IMR-90 (cell line): Measurements from ENCODE around the gene DNAH3. TPM values are rescaled to one million over a fixed set of nuclear protein-coding genes. Genes with fewer than 3 reads are reported as not detected.
A peak's percentile ranks its signal among the peaks of the same experiment; 100 is the strongest.

Source experiments
- ATAC-seq: fragments of 200-7000 bp; cut with Tn5 transposase; 2 replicates; pipeline ENCODE4 v1.9.1; 2020; ENCODE audit warnings: low read depth, mild to moderate bottlenecking, moderate library complexity
- BruUV-seq: library from RNA; stranded (reverse); fragments of 400-500 nt; replicated peaks from 2 replicates; lab custom pipeline; 2021; lab: Mats Ljungman, UMichigan
- CTCF ChIA-PET: fragments of 300-600 bp; formaldehyde crosslinking; extraction: SDS; loops from one replicate; lab custom pipeline; 2021; ENCODE audit warnings: antibody characterized with exemption; lab: Yijun Ruan, JAX
- POLR2A ChIA-PET: fragments of 300-600 bp; sonication (Branson Sonifier 250); formaldehyde crosslinking; loops from one replicate; lab custom pipeline; 2022; ENCODE audit warnings: antibody characterized with exemption; ENCODE audit not compliant: unreplicated experiment; lab: Charles Lee
- DNase-seq: peaks from one replicate; pipeline ENCODE4 v3.0.0; 2013
- H2AFZ ChIP-seq: replicated peaks from 2 replicates; pipeline ENCODE3; 2013; ENCODE audit warnings: low read length, mild to moderate bottlenecking; ENCODE audit not compliant: poor library complexity
- H2AK5ac ChIP-seq: 2 replicates; pipeline ENCODE4 v1.6.1; 2013; ENCODE audit warnings: low read depth, low read length, inconsistent platforms
- H2AK9ac ChIP-seq: replicated peaks from 2 replicates; pipeline ENCODE3; 2013; ENCODE audit warnings: mild to moderate bottlenecking, low read depth, low read length, moderate library complexity; ENCODE audit not compliant: poor library complexity
- H2BK120ac ChIP-seq: 2 replicates; pipeline ENCODE4 v1.6.1; 2013; ENCODE audit warnings: low read depth, low read length, inconsistent platforms
- H2BK15ac ChIP-seq: 3 replicates; pipeline ENCODE4 v1.6.1; 2013; ENCODE audit warnings: low read depth, low read length, inconsistent platforms
- H2BK20ac ChIP-seq: 2 replicates; pipeline ENCODE4 v1.6.1; 2013; ENCODE audit warnings: low read depth, mild to moderate bottlenecking, inconsistent platforms, low read length, moderate library complexity
- H2BK5ac ChIP-seq: 2 replicates; pipeline ENCODE4 v1.6.1; 2013; ENCODE audit warnings: mild to moderate bottlenecking, low read depth, low read length, inconsistent platforms; ENCODE audit not compliant: poor library complexity, severe bottlenecking
- H3K14ac ChIP-seq: replicated peaks from 2 replicates; pipeline ENCODE4 v1.6.1; 2013; ENCODE audit warnings: low read depth, low read length, inconsistent platforms
- H3K18ac ChIP-seq: 2 replicates; pipeline ENCODE4 v1.6.1; 2013; ENCODE audit warnings: low read depth, low read length, control low read depth
- H3K23ac ChIP-seq: 2 replicates; pipeline ENCODE4 v1.6.1; 2013; ENCODE audit warnings: low read depth, low read length, inconsistent platforms
- H3K27ac ChIP-seq: 2 replicates; pipeline ENCODE4 v1.5.1; 2013; ENCODE audit warnings: mild to moderate bottlenecking, control low read depth, low read length; ENCODE audit not compliant: insufficient read depth
- H3K27me3 ChIP-seq: 2 replicates; pipeline ENCODE4 v1.6.1; 2013; ENCODE audit warnings: low read length; ENCODE audit not compliant: control insufficient read depth, insufficient read depth
- H3K36me3 ChIP-seq: 2 replicates; pipeline ENCODE4 v1.6.1; 2013; ENCODE audit warnings: low read length, mixed read lengths; ENCODE audit not compliant: control insufficient read depth, insufficient read depth
- H3K4ac ChIP-seq: 2 replicates; pipeline ENCODE4 v1.6.1; 2013; ENCODE audit warnings: low read depth, low read length, inconsistent platforms
- H3K4me1 ChIP-seq: 2 replicates; pipeline ENCODE4 v1.6.1; 2013; ENCODE audit warnings: low read length, mixed read lengths; ENCODE audit not compliant: control insufficient read depth, insufficient read depth
- H3K4me2 ChIP-seq: 2 replicates; pipeline ENCODE4 v1.6.1; 2013; ENCODE audit warnings: low read depth, mild to moderate bottlenecking, control low read depth, low read length, moderate library complexity
- H3K4me3 ChIP-seq: 2 replicates; pipeline ENCODE4 v1.5.1; 2013; ENCODE audit warnings: low read depth, mild to moderate bottlenecking, control low read depth, low read length, moderate library complexity; ENCODE audit not compliant: insufficient read depth
- H3K56ac ChIP-seq: 2 replicates; pipeline ENCODE4 v1.6.1; 2013; ENCODE audit warnings: low read length, inconsistent platforms; ENCODE audit not compliant: insufficient read depth; ENCODE audit errors: extremely low read depth
- H3K79me1 ChIP-seq, 2 experiments: 2 replicates each; pipeline ENCODE4 v1.6.1; 2013; ENCODE audit warnings: low read length in 2 of 2, inconsistent platforms in 1 of 2, low read depth in 1 of 2
- H3K9ac ChIP-seq: 2 replicates; pipeline ENCODE4 v1.6.1; 2013; ENCODE audit warnings: low read depth, low read length, control low read depth
- H3K9me1 ChIP-seq: 2 replicates; pipeline ENCODE4 v1.6.1; 2013; ENCODE audit warnings: low read length, inconsistent platforms; ENCODE audit not compliant: insufficient read depth
- H3K9me3 ChIP-seq: 2 replicates; pipeline ENCODE4 v1.6.1; 2013; ENCODE audit warnings: low read length; ENCODE audit not compliant: control insufficient read depth, insufficient read depth
- H4K20me1 ChIP-seq: 2 replicates; pipeline ENCODE4 v1.6.1; 2013; ENCODE audit warnings: low read length, inconsistent platforms; ENCODE audit not compliant: insufficient read depth
- H4K5ac ChIP-seq: 2 replicates; pipeline ENCODE4 v1.6.1; 2013; ENCODE audit warnings: mild to moderate bottlenecking, low read depth, low read length, control low read depth
- H4K8ac ChIP-seq, 2 experiments: 2 replicates each; pipeline ENCODE4 v1.6.1; 2013; ENCODE audit warnings: low read depth in 2 of 2, low read length in 2 of 2, control low read depth in 1 of 2, inconsistent platforms in 1 of 2
- H4K91ac ChIP-seq: 2 replicates; pipeline ENCODE4 v1.6.1; 2013; ENCODE audit warnings: low read depth, low read length, inconsistent platforms; ENCODE audit not compliant: insufficient read depth
- RCOR1 ChIP-seq: IDR thresholded peaks from 2 replicates; pipeline ENCODE4 v1.6.1; 2012; ENCODE audit warnings: mild to moderate bottlenecking, low read length, improper control_type of control experiment; ENCODE audit not compliant: insufficient replicate concordance
- dilution Hi-C: fragments of 300-500 bp; cut with HindIII; formaldehyde crosslinking; loops from one replicate; pipeline ENCODE4 v1.14.3; 2018; ENCODE audit warnings: low sequenced_read_pairs; ENCODE audit not compliant: unreplicated experiment
- in situ Hi-C: fragments of 300-500 bp; cut with MboI; formaldehyde crosslinking; loops from 3 replicates; pipeline ENCODE4 v1.14.3; 2019; ENCODE audit warnings: low sequenced_read_pairs, inconsistent platforms, mixed read lengths
- intact Hi-C: fragments of 100-400 bp; cut with micrococcal nuclease; formaldehyde crosslinking; loops from 2 replicates; pipeline ENCODE4 v1.10.0; 2022
- polyA plus RNA-seq, 3 experiments: library from polyadenylated mRNA; depleted of rRNA; stranded (reverse); fragments of >200 nt; gene quantifications; 2 replicates each; pipeline ENCODE4 v1.2.3, GENCODE V29; 2012; ENCODE audit warnings: low replicate concordance in 1 of 3
- total RNA-seq: library from RNA; depleted of rRNA; stranded (reverse); fragments of >200 nt; gene quantifications from 2 replicates; pipeline ENCODE4 v1.2.3, GENCODE V29; 2012

The DNAH3 gene
- total and polyA plus RNA-seq, 2 of the 4 experiments (the other 2 are of a cell fraction), result not detected

DNA sequence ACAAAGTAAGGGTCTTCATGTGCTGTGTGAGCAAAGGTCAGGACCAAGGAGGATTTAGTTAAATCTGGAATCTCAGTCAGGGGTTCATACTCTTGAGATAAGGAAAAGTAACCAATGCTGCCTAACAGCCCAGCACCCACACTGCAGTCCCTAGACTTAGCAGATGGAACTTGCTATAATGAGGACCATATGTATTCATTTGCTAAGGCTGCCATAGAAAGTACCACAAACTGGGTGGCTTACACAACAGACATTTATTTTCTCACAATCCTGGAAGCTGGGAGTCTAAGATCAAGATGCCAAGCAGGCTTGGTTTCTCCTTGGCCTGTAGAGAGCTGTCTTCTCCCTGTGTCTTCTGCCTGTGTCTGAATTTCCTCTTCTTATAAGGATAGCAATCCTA is 40.0 kb upstream of the DNAH3 start:
- DNase-seq (peak; percentile 11), ATAC-seq (no peak)
- Histone ChIP-seq H3K4me1 (peaks cover 6% of the 10 kb centered on the region), H3K4ac (no peak overlapping the region), H2AK9ac (no peak overlapping the region), H4K5ac (no peak overlapping the region), H2BK20ac (no peak overlapping the region), H3K36me3 (no peaks in the 10 kb centered on the region), H3K4me3 (no peak overlapping the region), H3K27ac (no peak overlapping the region), H3K27me3 (peaks cover 4% of the 10 kb centered on the region; the same call in 1 of the 2 replicates), H3K9ac (no peak overlapping the region), H4K20me1 (no peaks in the 10 kb centered on the region), H3K23ac (no peak overlapping the region), H3K9me3 (0 out of 2 replicates have a peak, but pooled peaks cover 4% of the 10 kb centered on the region), H2AFZ (no peak overlapping the region), H3K79me1 (no peaks in the 10 kb centered on the region), H2AK5ac (no peak overlapping the region), H2BK15ac (no peak overlapping the region), H4K91ac (no peak overlapping the region), H3K56ac (no peak overlapping the region), H3K9me1 (no peaks in the 10 kb centered on the region), H3K14ac (no peak overlapping the region), H2BK5ac (no peak overlapping the region), H3K4me2 (no peak overlapping the region), H2BK120ac (no peak overlapping the region), H3K18ac (no peak overlapping the region), H4K8ac (no peak overlapping the region)
- POLR2A ChIA-PET, result no interaction called here
- intact Hi-C loops (no loop called here), in situ Hi-C loops (no loop called here), dilution Hi-C loops (no loop called here)
- no peak for TF ChIP-seq RCOR1
- CTCF ChIA-PET, result interaction anchor here (4.0 kb wide), 1 partner anchor 110 kb away, joined by 31 read pairs; no protein-coding TSS in a partner anchor
- no TSS peak for BruUV-seq
